ENCODE results near the gene SAMD11. TPM values are rescaled to one million over a fixed set of nuclear protein-coding genes. Genes with fewer than 3 reads are reported as not detected.

SAMD11 gene
- total RNA-seq, 2 experiments from 2014 or later = not detected

GRCh38 chr1:920010-920409 is 3.7 kb upstream of the SAMD11 start:
- intact Hi-C loops (cut with DNase I, micrococcal nuclease) = loop anchor here (2.0 to 5.0 kb wide), 2 partner anchors 21 to 48 kb away; no protein-coding TSS in a partner anchor
- H3K27ac Mint-ChIP-seq = no peak overlapping the region
- DNase-seq (no peak), ATAC-seq (no peak)
- ChIA-PET CTCF (interaction anchor here (1.6 kb wide), 1 partner anchor 8 kb away, joined by 5 read pairs; no protein-coding TSS in a partner anchor), POLR2A (no interaction called here)
- no peak overlapping the region for H3K4me3 Mint-ChIP-seq
- H3K36me3 Mint-ChIP-seq (ENCODE audit: low read depth) = peaks cover 2% of the 10 kb centered on the region
- no peaks in the 10 kb centered on the region for H3K9me3 Mint-ChIP-seq (ENCODE audit: low read depth)
- peaks cover 12% of the 10 kb centered on the region for H3K4me1 Mint-ChIP-seq
- peaks cover 37% of the 10 kb centered on the region for H3K27me3 Mint-ChIP-seq

GRCh38 chr1:920521-920920 is 3.2 kb upstream of the SAMD11 start:
- H3K4me1 Mint-ChIP-seq = peaks cover 12% of the 10 kb centered on the region
- no peak overlapping the region for H3K4me3 Mint-ChIP-seq
- no peak for ATAC-seq
- peaks cover 37% of the 10 kb centered on the region for H3K27me3 Mint-ChIP-seq
- ChIA-PET CTCF (interaction anchor here (1.6 kb wide), 1 partner anchor 8 kb away, joined by 5 read pairs; no protein-coding TSS in a partner anchor), POLR2A (no interaction called here)
- H3K36me3 Mint-ChIP-seq (ENCODE audit: low read depth) = peaks cover 2% of the 10 kb centered on the region
- no peak overlapping the region for H3K27ac Mint-ChIP-seq
- DNase-seq = no peak
- intact Hi-C loops (cut with DNase I, micrococcal nuclease) = loop anchor here (2.0 to 5.0 kb wide), 2 partner anchors 20 to 48 kb away; no protein-coding TSS in a partner anchor
- no peaks in the 10 kb centered on the region for H3K9me3 Mint-ChIP-seq (ENCODE audit: low read depth)

GRCh38 chr1:921011-921837 is 2.5 kb upstream of the SAMD11 start:
- peaks cover 42% of the 10 kb centered on the region for H3K27me3 Mint-ChIP-seq
- CTCF ChIA-PET = interaction anchor here (1.6 kb wide), 1 partner anchor 9 kb away, joined by 5 read pairs; no protein-coding TSS in a partner anchor

GRCh38 chr1:923991-924655 is 400 bp downstream of the SAMD11 start:
- Mint-ChIP-seq H3K27me3 (peaks cover 48% of the 10 kb centered on the region), H3K4me1 (peaks cover 12% of the 10 kb centered on the region), H3K36me3 (ENCODE audit: low read depth) (peaks cover 2% of the 10 kb centered on the region), H3K4me3 (no peak overlapping the region), H3K27ac (no peak overlapping the region), H3K9me3 (ENCODE audit: low read depth) (no peaks in the 10 kb centered on the region)
- no peak for ATAC-seq
- CTCF ChIA-PET = no interaction called here
- intact Hi-C loops (cut with DNase I, micrococcal nuclease) = loop anchor here in 1 of 2 experiments (5.0 kb wide), 1 partner anchor 52 kb away; no protein-coding TSS in a partner anchor
- POLR2A ChIA-PET = no interaction called here
- no peak for DNase-seq

More at GRCh38 chr1:921011-921837, 2.5 kb upstream of the SAMD11 start:
- H3K4me1 Mint-ChIP-seq = peaks cover 12% of the 10 kb centered on the region
- no peak overlapping the region for H3K27ac Mint-ChIP-seq
- intact Hi-C loops (cut with DNase I, micrococcal nuclease) = loop anchor here (2.0 to 5.0 kb wide), 2 partner anchors 20 to 49 kb away; no protein-coding TSS in a partner anchor
- DNase-seq (peak; percentile 52), ATAC-seq (peak; percentile 42)
- H3K9me3 Mint-ChIP-seq (ENCODE audit: low read depth) = no peaks in the 10 kb centered on the region
- POLR2A ChIA-PET = no interaction called here
- peaks cover 2% of the 10 kb centered on the region for H3K36me3 Mint-ChIP-seq (ENCODE audit: low read depth)
- no peak overlapping the region for H3K4me3 Mint-ChIP-seq

GRCh38 chr1:924656-925560 is 1.2 kb downstream of the SAMD11 start:
- ChIA-PET POLR2A (no interaction called here), CTCF (no interaction called here)
- intact Hi-C loops (cut with DNase I, micrococcal nuclease) = loop anchor here in 1 of 2 experiments (5.0 kb wide), 1 partner anchor 53 kb away; no protein-coding TSS in a partner anchor
- H3K36me3 Mint-ChIP-seq (ENCODE audit: low read depth) = peaks cover 2% of the 10 kb centered on the region
- no peak overlapping the region for H3K4me3 Mint-ChIP-seq
- ATAC-seq (no peak), DNase-seq (no peak)
- H3K27ac Mint-ChIP-seq = no peak overlapping the region
- peaks cover 50% of the 10 kb centered on the region for H3K27me3 Mint-ChIP-seq
- H3K9me3 Mint-ChIP-seq (ENCODE audit: low read depth) = no peaks in the 10 kb centered on the region
- H3K4me1 Mint-ChIP-seq = peaks cover 12% of the 10 kb centered on the region

GRCh38 chr1:925561-926421 is 2.1 kb downstream of the SAMD11 start:
- ChIA-PET POLR2A (no interaction called here), CTCF (interaction anchor here (1.0 kb wide), 1 partner anchor 56 kb away, joined by 5 read pairs; no protein-coding TSS in a partner anchor)
- Mint-ChIP-seq H3K27ac (no peak overlapping the region), H3K9me3 (ENCODE audit: low read depth) (no peaks in the 10 kb centered on the region), H3K27me3 (peaks cover 41% of the 10 kb centered on the region), H3K36me3 (ENCODE audit: low read depth) (peaks cover 2% of the 10 kb centered on the region), H3K4me1 (peaks cover 8% of the 10 kb centered on the region), H3K4me3 (no peak overlapping the region)
- intact Hi-C loops (cut with DNase I, micrococcal nuclease) = no loop called here
- DNase-seq (no peak), ATAC-seq (no peak)

- no peak for DNase-seq
- Mint-ChIP-seq H3K36me3 (ENCODE audit: low read depth) (peaks cover 2% of the 10 kb centered on the region), H3K27me3 (peaks cover 37% of the 10 kb centered on the region), H3K9me3 (ENCODE audit: low read depth) (no peaks in the 10 kb centered on the region), H3K27ac (no peak overlapping the region), H3K4me3 (no peak overlapping the region), H3K4me1 (peaks cover 4% of the 10 kb centered on the region)
- ChIA-PET POLR2A (no interaction called here), CTCF (interaction anchor here (0.6 to 0.7 kb wide), 2 partner anchors 53 to 431 kb away, joined by 3 to 4 read pairs; no protein-coding TSS in a partner anchor)
- intact Hi-C loops (cut with DNase I, micrococcal nuclease) = no loop called here
- no peak for ATAC-seq
Observed at GRCh38 chr1:927234-927633, 3.5 kb downstream of the SAMD11 start.

- intact Hi-C loops (cut with DNase I, micrococcal nuclease) = no loop called here
- DNase-seq (no peak), ATAC-seq (no peak)
- CTCF ChIA-PET = interaction anchor here (0.6 kb wide), 1 partner anchor 74 kb away, joined by 3 read pairs; no protein-coding TSS in a partner anchor
- POLR2A ChIA-PET = no interaction called here
- Mint-ChIP-seq H3K4me3 (no peak overlapping the region), H3K36me3 (ENCODE audit: low read depth) (peaks cover 2% of the 10 kb centered on the region), H3K27me3 (peaks cover 33% of the 10 kb centered on the region), H3K4me1 (peaks cover 4% of the 10 kb centered on the region), H3K27ac (no peak overlapping the region), H3K9me3 (ENCODE audit: low read depth) (no peaks in the 10 kb centered on the region)
Observed at GRCh38 chr1:927748-928147, 4.0 kb downstream of the SAMD11 start.

- H3K9me3 Mint-ChIP-seq (ENCODE audit: low read depth) = no peaks in the 10 kb centered on the region
- H3K4me1 Mint-ChIP-seq = no peaks in the 10 kb centered on the region
- peaks cover 27% of the 10 kb centered on the region for H3K27me3 Mint-ChIP-seq
- intact Hi-C loops (cut with DNase I, micrococcal nuclease) = no loop called here
- ATAC-seq (no peak), DNase-seq (no peak)
- ChIA-PET POLR2A (no interaction called here), CTCF (interaction anchor here (0.7 kb wide), 1 partner anchor 23 kb away, joined by 3 read pairs; no protein-coding TSS in a partner anchor)
- no peak overlapping the region for H3K4me3 Mint-ChIP-seq
- no peak overlapping the region for H3K27ac Mint-ChIP-seq
- no peaks in the 10 kb centered on the region for H3K36me3 Mint-ChIP-seq (ENCODE audit: low read depth)
Observed at GRCh38 chr1:928825-929661, 5.3 kb downstream of the SAMD11 start.

All from activated CD4-positive, alpha-beta T cell treated with anti-CD3 and anti-CD28 coated beads for 36 hours (primary cell).